ENCODE results near the gene FZD8.

FZD8 gene

GRCh38 chr10:35631404-35631803 lies 10.7 kb downstream of the FZD8 start:
- H3K4ac ChIP-seq (ENCODE audit: low read length) = no peak overlapping the region
- H2BK15ac ChIP-seq (ENCODE audit: low read length) = no peak overlapping the region
- H3K27ac ChIP-seq (replicated peaks; ENCODE audit: low read length) = peak overlapping the region; percentile 29
- no peak overlapping the region for H4K91ac ChIP-seq (ENCODE audit: low read depth, low read length, poor library complexity)
- H3K14ac ChIP-seq (ENCODE audit: low read length) = no peak overlapping the region
- H3K4me1 ChIP-seq (ENCODE audit: control insufficient read depth in 2 of 2, insufficient read depth in 1 of 2, low read depth in 1 of 2, low read length in 2 of 2) = peaks cover 0 to 8% of the 10 kb centered on the region in 2 donors
- H2BK5ac ChIP-seq (ENCODE audit: low read length) = no peak overlapping the region
- no peak overlapping the region for H2AFZ ChIP-seq (ENCODE audit: low read length)
- H3K27me3 ChIP-seq (ENCODE audit: control insufficient read depth in 3 of 3, insufficient read depth in 3 of 3, low read depth in 1 of 3, low read length in 3 of 3) = peaks cover 0 to 6% (median 0%) of the 10 kb centered on the region in 3 experiments
- no peaks in the 10 kb centered on the region for H3K36me3 ChIP-seq (replicated peaks in 1 of 2; ENCODE audit: control insufficient read depth in 2 of 2, insufficient read depth in 2 of 2, low read length in 2 of 2)
- H2AK5ac ChIP-seq (ENCODE audit: low read depth, low read length) = no peak overlapping the region
- H3K9ac ChIP-seq (ENCODE audit: low read depth, low read length, poor library complexity) = no peak overlapping the region
- no peak overlapping the region for H3K23ac ChIP-seq (ENCODE audit: low read depth, low read length, poor library complexity)
- no CpG with 5 or more reads among the region's 1 CpG for WGBS, 2 donors (ENCODE audit: extremely low coverage in 2 of 2, insufficient read length in 2 of 2, insufficient replicate concordance in 1 of 2)
- no peaks in the 10 kb centered on the region for H3K9me3 ChIP-seq (replicated peaks in 1 of 2; ENCODE audit: control insufficient read depth in 2 of 2, insufficient read depth in 1 of 2, low read depth in 1 of 2, low read length in 2 of 2)
- H2BK120ac ChIP-seq (ENCODE audit: low read depth, low read length) = no peak overlapping the region
- H3K18ac ChIP-seq (ENCODE audit: low read length) = no peak overlapping the region
- H3K79me1 ChIP-seq (ENCODE audit: low read depth, low read length) = no peaks in the 10 kb centered on the region
- no peak overlapping the region for H4K8ac ChIP-seq (ENCODE audit: low read depth, low read length)
- no peak overlapping the region for H3K4me2 ChIP-seq (ENCODE audit: insufficient read depth, low read length, poor library complexity, severe bottlenecking)
- no peak overlapping the region for H3K4me3 ChIP-seq (ENCODE audit: low read length in 2 of 2)
- H2BK12ac ChIP-seq (ENCODE audit: low read length) = no peak overlapping the region
- DNase-seq (ENCODE audit: low spot score) = no peak

DNA sequence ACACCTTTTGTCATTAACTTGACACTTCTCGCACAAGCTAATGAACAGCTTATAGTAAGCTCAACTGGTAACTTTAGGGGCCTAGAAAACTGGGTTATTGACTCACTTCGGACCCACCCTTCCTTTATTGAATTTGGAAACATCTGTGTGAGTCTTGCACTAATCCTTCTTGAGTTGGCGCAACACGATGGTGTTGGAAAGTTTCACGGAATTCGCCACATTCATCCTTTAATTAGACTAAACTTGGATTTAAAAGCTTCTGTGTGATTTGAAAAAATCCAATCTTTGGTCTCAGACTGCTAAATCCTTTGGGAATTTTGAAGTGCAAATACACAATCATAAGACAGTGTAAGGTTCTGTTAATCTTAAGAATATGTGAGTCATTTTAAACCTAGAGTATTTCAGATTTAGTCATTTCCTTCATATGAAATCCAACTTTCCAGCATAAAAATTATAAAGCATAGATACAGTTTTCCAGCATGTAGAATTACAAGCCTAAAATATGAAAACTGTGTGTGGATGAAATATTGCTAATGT lies 15.1 kb downstream of the FZD8 start:
- no peak overlapping the region for H4K91ac ChIP-seq (ENCODE audit: low read depth, low read length, poor library complexity)
- no peak overlapping the region for H2BK5ac ChIP-seq (ENCODE audit: low read length)
- H2AFZ ChIP-seq (ENCODE audit: low read length) = no peak overlapping the region
- H3K9me3 ChIP-seq (replicated peaks in 1 of 2; ENCODE audit: control insufficient read depth in 2 of 2, insufficient read depth in 1 of 2, low read depth in 1 of 2, low read length in 2 of 2) = no peaks in the 10 kb centered on the region
- H2AK5ac ChIP-seq (ENCODE audit: low read depth, low read length) = no peak overlapping the region
- H3K4ac ChIP-seq (ENCODE audit: low read length) = no peak overlapping the region
- H3K14ac ChIP-seq (ENCODE audit: low read length) = no peak overlapping the region
- H3K27ac ChIP-seq (replicated peaks; ENCODE audit: low read length) = no peak overlapping the region
- no peaks in the 10 kb centered on the region for H3K27me3 ChIP-seq (ENCODE audit: control insufficient read depth in 3 of 3, insufficient read depth in 3 of 3, low read depth in 1 of 3, low read length in 3 of 3)
- no peaks in the 10 kb centered on the region for H3K79me1 ChIP-seq (ENCODE audit: low read depth, low read length)
- H3K9ac ChIP-seq (ENCODE audit: low read depth, low read length, poor library complexity) = no peak overlapping the region
- no peaks in the 10 kb centered on the region for H3K36me3 ChIP-seq (replicated peaks in 1 of 2; ENCODE audit: control insufficient read depth in 2 of 2, insufficient read depth in 2 of 2, low read length in 2 of 2)
- H3K23ac ChIP-seq (ENCODE audit: low read depth, low read length, poor library complexity) = no peak overlapping the region
- no peak for DNase-seq (ENCODE audit: low spot score)
- no peak overlapping the region for H3K4me2 ChIP-seq (ENCODE audit: insufficient read depth, low read length, poor library complexity, severe bottlenecking)
- peaks cover 0 to 3% of the 10 kb centered on the region in 2 donors for H3K4me1 ChIP-seq (ENCODE audit: control insufficient read depth in 2 of 2, insufficient read depth in 1 of 2, low read depth in 1 of 2, low read length in 2 of 2)
- H4K8ac ChIP-seq (ENCODE audit: low read depth, low read length) = no peak overlapping the region
- no peak overlapping the region for H3K18ac ChIP-seq (ENCODE audit: low read length)
- no peak overlapping the region for H2BK12ac ChIP-seq (ENCODE audit: low read length)
- no peak overlapping the region for H3K4me3 ChIP-seq (ENCODE audit: low read length in 2 of 2)
- no peak overlapping the region for H2BK120ac ChIP-seq (ENCODE audit: low read depth, low read length)
- H2BK15ac ChIP-seq (ENCODE audit: low read length) = no peak overlapping the region
- no CpG with 5 or more reads among the region's 6 CpGs for WGBS, 2 donors (ENCODE audit: extremely low coverage in 2 of 2, insufficient read length in 2 of 2, insufficient replicate concordance in 1 of 2)

GRCh38 chr10:35614312-35614711 lies 27.8 kb downstream of the FZD8 start:
- no peak overlapping the region for H3K14ac ChIP-seq (ENCODE audit: low read length)
- no peak overlapping the region for H2AFZ ChIP-seq (ENCODE audit: low read length)
- no peak overlapping the region for H2BK5ac ChIP-seq (ENCODE audit: low read length)
- no peak for DNase-seq (ENCODE audit: low spot score)
- H3K18ac ChIP-seq (ENCODE audit: low read length) = no peak overlapping the region
- no peaks in the 10 kb centered on the region for H3K79me1 ChIP-seq (ENCODE audit: low read depth, low read length)
- H2BK120ac ChIP-seq (ENCODE audit: low read depth, low read length) = no peak overlapping the region
- no peak overlapping the region for H3K27ac ChIP-seq (replicated peaks; ENCODE audit: low read length)
- H3K4me2 ChIP-seq (ENCODE audit: insufficient read depth, low read length, poor library complexity, severe bottlenecking) = no peak overlapping the region
- peaks cover 0 to 5% of the 10 kb centered on the region in 2 donors for H3K9me3 ChIP-seq (replicated peaks in 1 of 2; ENCODE audit: control insufficient read depth in 2 of 2, insufficient read depth in 1 of 2, low read depth in 1 of 2, low read length in 2 of 2)
- no peaks in the 10 kb centered on the region for H3K27me3 ChIP-seq (ENCODE audit: control insufficient read depth in 3 of 3, insufficient read depth in 3 of 3, low read depth in 1 of 3, low read length in 3 of 3)
- no peak overlapping the region for H3K23ac ChIP-seq (ENCODE audit: low read depth, low read length, poor library complexity)
- H3K36me3 ChIP-seq (replicated peaks in 1 of 2; ENCODE audit: control insufficient read depth in 2 of 2, insufficient read depth in 2 of 2, low read length in 2 of 2) = no peaks in the 10 kb centered on the region
- H2AK5ac ChIP-seq (ENCODE audit: low read depth, low read length) = no peak overlapping the region
- no peak overlapping the region for H2BK12ac ChIP-seq (ENCODE audit: low read length)
- H3K4me3 ChIP-seq (ENCODE audit: low read length in 2 of 2) = no peak overlapping the region
- no peak overlapping the region for H3K9ac ChIP-seq (ENCODE audit: low read depth, low read length, poor library complexity)
- WGBS, 2 donors (ENCODE audit: extremely low coverage in 2 of 2, insufficient read length in 2 of 2, insufficient replicate concordance in 1 of 2) = no CpG with 5 or more reads among the region's 5 CpGs
- no peak overlapping the region for H3K4ac ChIP-seq (ENCODE audit: low read length)
- no peak overlapping the region for H2BK15ac ChIP-seq (ENCODE audit: low read length)
- H4K91ac ChIP-seq (ENCODE audit: low read depth, low read length, poor library complexity) = no peak overlapping the region
- no peaks in the 10 kb centered on the region for H3K4me1 ChIP-seq (ENCODE audit: control insufficient read depth in 2 of 2, insufficient read depth in 1 of 2, low read depth in 1 of 2, low read length in 2 of 2)
- no peak overlapping the region for H4K8ac ChIP-seq (ENCODE audit: low read depth, low read length)

DNA sequence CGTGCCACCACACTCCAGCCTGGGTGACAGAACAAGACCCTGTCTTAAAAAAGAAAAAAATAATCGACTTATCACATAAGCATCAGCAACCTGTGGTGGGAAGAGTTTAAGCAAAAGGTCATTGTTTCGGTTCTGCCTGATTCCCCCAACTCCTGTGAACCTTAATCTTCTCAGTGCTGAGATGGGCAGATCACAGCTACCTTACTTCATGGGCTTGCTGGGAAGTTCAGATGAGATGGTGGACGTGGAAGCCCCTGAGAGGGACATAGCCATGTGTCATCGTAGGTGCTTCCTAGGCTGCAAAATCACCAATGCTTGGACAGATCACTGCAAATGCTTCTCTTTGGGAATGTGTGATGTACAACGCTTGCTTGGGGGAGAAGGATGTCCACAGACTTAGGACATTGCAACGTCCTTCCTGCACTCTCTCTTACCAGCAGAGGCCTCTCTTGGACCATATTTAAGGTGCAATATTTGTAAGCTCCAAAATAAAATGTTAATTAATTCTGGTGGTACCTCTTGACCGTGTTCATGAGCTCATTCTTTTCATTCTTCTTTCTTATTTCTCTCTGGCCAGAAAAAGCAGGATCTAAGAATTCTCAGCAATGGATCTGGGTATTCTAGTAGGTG lies 28.4 kb downstream of the FZD8 start:
- H2BK12ac ChIP-seq (ENCODE audit: low read length) = no peak overlapping the region
- H3K18ac ChIP-seq (ENCODE audit: low read length) = no peak overlapping the region
- H3K23ac ChIP-seq (ENCODE audit: low read depth, low read length, poor library complexity) = no peak overlapping the region
- no peak overlapping the region for H3K4ac ChIP-seq (ENCODE audit: low read length)
- no peak overlapping the region for H2AK5ac ChIP-seq (ENCODE audit: low read depth, low read length)
- no CpG with 5 or more reads among the region's 8 CpGs for WGBS, 2 donors (ENCODE audit: extremely low coverage in 2 of 2, insufficient read length in 2 of 2, insufficient replicate concordance in 1 of 2)
- H3K4me2 ChIP-seq (ENCODE audit: insufficient read depth, low read length, poor library complexity, severe bottlenecking) = no peak overlapping the region
- no peak overlapping the region for H3K14ac ChIP-seq (ENCODE audit: low read length)
- no peak overlapping the region for H2BK120ac ChIP-seq (ENCODE audit: low read depth, low read length)
- no peak overlapping the region for H2AFZ ChIP-seq (ENCODE audit: low read length)
- no peaks in the 10 kb centered on the region for H3K4me1 ChIP-seq (ENCODE audit: control insufficient read depth in 2 of 2, insufficient read depth in 1 of 2, low read depth in 1 of 2, low read length in 2 of 2)
- no peaks in the 10 kb centered on the region for H3K36me3 ChIP-seq (replicated peaks in 1 of 2; ENCODE audit: control insufficient read depth in 2 of 2, insufficient read depth in 2 of 2, low read length in 2 of 2)
- no peaks in the 10 kb centered on the region for H3K27me3 ChIP-seq (ENCODE audit: control insufficient read depth in 3 of 3, insufficient read depth in 3 of 3, low read depth in 1 of 3, low read length in 3 of 3)
- peaks cover 0 to 6% of the 10 kb centered on the region in 2 donors for H3K9me3 ChIP-seq (replicated peaks in 1 of 2; ENCODE audit: control insufficient read depth in 2 of 2, insufficient read depth in 1 of 2, low read depth in 1 of 2, low read length in 2 of 2)
- no peak for DNase-seq (ENCODE audit: low spot score)
- no peak overlapping the region for H4K8ac ChIP-seq (ENCODE audit: low read depth, low read length)
- no peak overlapping the region for H2BK5ac ChIP-seq (ENCODE audit: low read length)
- H3K4me3 ChIP-seq (ENCODE audit: low read length in 2 of 2) = no peak overlapping the region
- no peak overlapping the region for H3K9ac ChIP-seq (ENCODE audit: low read depth, low read length, poor library complexity)
- no peaks in the 10 kb centered on the region for H3K79me1 ChIP-seq (ENCODE audit: low read depth, low read length)
- H2BK15ac ChIP-seq (ENCODE audit: low read length) = no peak overlapping the region
- no peak overlapping the region for H3K27ac ChIP-seq (replicated peaks; ENCODE audit: low read length)
- H4K91ac ChIP-seq (ENCODE audit: low read depth, low read length, poor library complexity) = no peak overlapping the region
